Effector memory CD4-positive, alpha-beta T cell (primary cell): ENCODE results near the gene PDRG1.
A peak's percentile ranks its signal among the peaks of the same experiment; 100 is the strongest.

Experiments used
- DNase-seq, 3 donors: peaks; one replicate each; pipeline ENCODE4 v3.0.0-alpha.2; 2020
- H3K27ac ChIP-seq: 2 replicates; pipeline ENCODE4 v1.7.0; 2013; ENCODE audit warnings: mild to moderate bottlenecking, low read length, moderate library complexity; ENCODE audit not compliant: insufficient read depth, poor library complexity, severe bottlenecking
- H3K27me3 ChIP-seq: replicated peaks from 2 replicates; pipeline ENCODE4 v1.7.0; 2013; ENCODE audit warnings: mild to moderate bottlenecking, low read length; ENCODE audit not compliant: insufficient read depth, control insufficient read depth, poor library complexity, severe bottlenecking
- H3K36me3 ChIP-seq: 2 replicates; pipeline ENCODE4 v1.7.0; 2013; ENCODE audit warnings: mild to moderate bottlenecking, low read length, moderate library complexity; ENCODE audit not compliant: control insufficient read depth, insufficient read depth
- H3K4me1 ChIP-seq: 2 replicates; pipeline ENCODE4 v1.7.0; 2013; ENCODE audit warnings: low read length, mild to moderate bottlenecking; ENCODE audit not compliant: control insufficient read depth, insufficient read depth, poor library complexity, severe bottlenecking
- H3K4me3 ChIP-seq: 2 replicates; pipeline ENCODE4 v1.7.0; 2013; ENCODE audit warnings: low read length, low read depth, mild to moderate bottlenecking; ENCODE audit not compliant: insufficient read depth, poor library complexity, severe bottlenecking
- H3K9me3 ChIP-seq: 2 replicates; pipeline ENCODE4 v1.7.0; 2013; ENCODE audit warnings: mild to moderate bottlenecking, low read length, moderate library complexity; ENCODE audit not compliant: control insufficient read depth

The PDRG1 gene

DNA sequence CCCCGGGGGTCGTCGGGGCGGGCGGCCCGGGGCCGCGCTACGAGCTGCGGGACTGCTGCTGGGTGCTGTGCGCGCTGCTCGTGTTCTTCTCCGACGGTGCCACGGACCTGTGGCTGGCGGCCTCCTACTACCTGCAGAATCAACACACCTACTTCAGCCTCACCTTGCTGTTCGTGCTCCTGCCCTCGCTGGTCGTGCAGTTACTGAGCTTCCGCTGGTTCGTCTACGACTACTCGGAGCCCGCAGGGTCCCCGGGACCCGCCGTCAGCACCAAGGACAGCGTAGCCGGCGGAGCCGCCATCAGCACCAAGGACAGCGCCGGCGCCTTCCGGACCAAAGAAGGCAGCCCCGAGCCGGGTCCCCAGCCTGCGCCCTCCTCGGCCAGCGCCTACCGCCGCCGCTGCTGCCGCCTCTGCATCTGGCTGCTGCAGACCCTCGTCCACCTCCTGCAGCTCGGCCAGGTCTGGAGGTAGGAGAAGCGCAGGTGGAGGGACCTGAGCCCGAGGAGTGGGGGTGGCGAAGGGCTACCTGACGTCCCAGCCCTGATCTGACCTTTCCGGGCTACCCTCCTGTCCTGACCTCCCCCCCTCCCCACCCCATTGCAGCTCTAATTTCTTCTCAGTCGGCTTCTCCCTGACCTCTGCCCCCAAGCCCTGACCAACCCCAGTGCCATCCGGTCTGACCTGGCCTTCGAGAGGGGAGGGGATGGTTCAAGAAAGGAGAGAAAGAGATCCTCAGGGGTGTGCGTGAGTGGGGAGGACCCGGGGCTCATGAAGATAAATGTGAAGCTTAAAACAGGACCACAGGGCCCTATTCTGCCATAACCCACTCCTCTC is 16.7 kb upstream of the PDRG1 start:
- peaks cover 12% of the 10 kb centered on the region for H3K27me3 ChIP-seq
- peak; percentile 57 to 69 (median 63) for DNase-seq
- no peaks in the 10 kb centered on the region for H3K36me3 ChIP-seq
- no peaks in the 10 kb centered on the region for H3K9me3 ChIP-seq
- H3K4me1 ChIP-seq, result peaks cover 3% of the 10 kb centered on the region
- H3K4me3 ChIP-seq, result no peak overlapping the region
- no peak overlapping the region for H3K27ac ChIP-seq

DNA sequence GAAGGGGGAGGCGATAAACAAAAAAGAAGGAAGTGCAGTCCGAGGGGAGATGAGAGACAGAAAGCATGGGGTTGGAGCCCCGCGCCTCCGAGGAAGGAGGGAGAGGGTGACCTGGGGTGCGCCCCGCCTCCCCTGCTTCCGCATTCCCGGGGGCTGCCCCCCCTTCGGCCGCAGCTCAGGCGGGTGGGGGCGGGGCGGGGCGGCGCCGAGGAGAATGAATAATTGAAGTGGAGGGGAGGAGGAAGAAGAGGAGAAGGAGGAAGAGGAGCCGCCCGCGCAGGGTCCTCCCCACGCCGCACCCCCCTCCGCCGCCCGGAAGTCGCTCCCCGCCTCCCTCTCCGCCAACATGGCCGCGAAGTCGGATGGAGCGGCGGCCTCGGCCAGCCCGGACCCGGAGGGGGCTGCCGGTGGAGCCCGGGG is 16.0 kb upstream of the PDRG1 start, which contains the start of gene XKR7:
Gene XKR7 (plus strand): TSS at position 322 of the 420 bp plus-strand sequence. CDS start 25 bp downstream, at position 347.
- no peak for DNase-seq
- no peaks in the 10 kb centered on the region for H3K9me3 ChIP-seq
- H3K36me3 ChIP-seq, result no peaks in the 10 kb centered on the region
- H3K4me3 ChIP-seq, result no peak within 1 kb of the TSS
- peaks cover 3% of the 10 kb centered on the region for H3K4me1 ChIP-seq
- H3K27ac ChIP-seq, result no peak within 1 kb of the TSS
- peaks cover 12% of the 10 kb centered on the region for H3K27me3 ChIP-seq

DNA sequence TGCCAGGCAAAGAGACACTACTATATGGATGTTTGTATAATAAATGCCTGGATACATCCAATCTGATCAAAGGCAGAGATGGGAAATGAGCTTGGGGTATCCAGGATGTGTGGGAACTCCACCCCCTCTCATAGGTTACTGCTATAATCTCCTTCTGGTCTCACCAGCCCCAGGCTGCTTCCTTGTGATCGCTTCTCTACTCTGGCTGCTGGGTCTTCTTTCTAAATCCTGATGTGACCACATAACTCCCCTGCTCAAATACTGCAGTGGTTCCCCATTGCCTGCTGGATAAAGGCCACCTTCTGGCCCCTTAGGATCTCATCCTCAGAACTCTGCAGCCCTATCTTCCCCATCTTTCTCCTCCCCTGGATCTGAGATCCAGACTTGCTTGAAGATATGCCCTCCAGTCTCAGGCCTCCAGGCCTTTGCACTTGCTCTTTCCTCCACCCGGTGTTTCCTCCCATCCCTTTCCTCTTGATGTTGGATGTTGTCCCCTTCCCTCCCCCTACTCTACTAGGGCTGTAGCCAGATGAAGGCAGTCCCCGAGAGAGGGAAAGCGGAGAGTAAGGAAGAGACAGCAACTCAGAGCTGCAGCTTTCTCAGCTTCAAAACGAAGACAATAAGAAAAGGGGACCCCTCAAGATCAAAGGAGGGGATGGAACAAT is 15.3 kb upstream of the PDRG1 start:
- H3K4me3 ChIP-seq, result no peak overlapping the region
- no peaks in the 10 kb centered on the region for H3K36me3 ChIP-seq
- H3K9me3 ChIP-seq, result no peaks in the 10 kb centered on the region
- DNase-seq, result no peak
- peaks cover 3% of the 10 kb centered on the region for H3K4me1 ChIP-seq
- no peak overlapping the region for H3K27ac ChIP-seq
- H3K27me3 ChIP-seq, result peaks cover 12% of the 10 kb centered on the region

DNA sequence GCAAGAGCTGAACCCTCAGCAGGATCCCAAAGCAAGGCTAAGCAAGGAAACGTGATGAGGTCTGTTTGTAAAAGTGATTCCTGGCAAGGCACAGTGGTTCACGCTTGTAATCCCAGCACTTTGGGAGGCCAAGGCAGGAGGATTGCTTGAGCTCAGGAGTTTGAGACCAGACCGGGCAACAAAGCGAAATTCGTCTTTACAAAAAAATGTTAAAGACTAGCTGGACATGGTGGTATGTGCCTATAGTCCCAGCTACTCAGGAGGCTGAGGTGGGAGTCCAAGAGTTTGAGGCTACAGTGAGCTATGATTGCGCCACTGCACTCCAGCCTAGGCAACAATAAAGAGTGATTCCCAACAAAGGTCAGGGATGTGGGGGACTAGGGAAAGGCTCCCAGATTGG is 12.0 kb upstream of the PDRG1 start:
- Histone ChIP-seq H3K4me1 (peaks cover 3% of the 10 kb centered on the region), H3K27me3 (peaks cover 12% of the 10 kb centered on the region), H3K9me3 (no peaks in the 10 kb centered on the region), H3K36me3 (no peaks in the 10 kb centered on the region), H3K4me3 (no peak overlapping the region), H3K27ac (no peak overlapping the region)
- no peak for DNase-seq

DNA sequence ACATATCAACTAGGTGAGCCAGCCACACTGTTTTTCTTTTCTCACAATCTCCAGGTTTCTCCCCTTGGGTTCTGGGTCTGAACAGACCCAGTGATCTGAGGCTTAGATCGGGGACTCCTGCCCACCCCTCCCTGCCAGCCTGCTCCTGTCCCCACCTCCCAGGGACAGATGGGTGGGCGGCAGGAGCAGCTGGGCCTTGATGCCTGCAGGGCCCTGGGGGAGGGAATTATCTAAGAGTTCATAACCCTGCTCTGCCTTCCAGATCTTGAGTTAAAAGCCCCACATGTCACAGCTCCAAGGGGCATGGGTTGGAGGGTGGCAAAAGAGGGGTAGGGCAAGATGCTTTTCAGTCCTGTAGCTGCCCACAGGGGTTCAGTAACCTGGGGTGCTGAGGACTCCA is 10.9 kb upstream of the PDRG1 start:
- Histone ChIP-seq H3K9me3 (no peaks in the 10 kb centered on the region), H3K27me3 (peaks cover 10% of the 10 kb centered on the region), H3K4me1 (no peaks in the 10 kb centered on the region), H3K36me3 (no peaks in the 10 kb centered on the region), H3K27ac (no peak overlapping the region), H3K4me3 (no peak overlapping the region)
- no peak for DNase-seq

DNA sequence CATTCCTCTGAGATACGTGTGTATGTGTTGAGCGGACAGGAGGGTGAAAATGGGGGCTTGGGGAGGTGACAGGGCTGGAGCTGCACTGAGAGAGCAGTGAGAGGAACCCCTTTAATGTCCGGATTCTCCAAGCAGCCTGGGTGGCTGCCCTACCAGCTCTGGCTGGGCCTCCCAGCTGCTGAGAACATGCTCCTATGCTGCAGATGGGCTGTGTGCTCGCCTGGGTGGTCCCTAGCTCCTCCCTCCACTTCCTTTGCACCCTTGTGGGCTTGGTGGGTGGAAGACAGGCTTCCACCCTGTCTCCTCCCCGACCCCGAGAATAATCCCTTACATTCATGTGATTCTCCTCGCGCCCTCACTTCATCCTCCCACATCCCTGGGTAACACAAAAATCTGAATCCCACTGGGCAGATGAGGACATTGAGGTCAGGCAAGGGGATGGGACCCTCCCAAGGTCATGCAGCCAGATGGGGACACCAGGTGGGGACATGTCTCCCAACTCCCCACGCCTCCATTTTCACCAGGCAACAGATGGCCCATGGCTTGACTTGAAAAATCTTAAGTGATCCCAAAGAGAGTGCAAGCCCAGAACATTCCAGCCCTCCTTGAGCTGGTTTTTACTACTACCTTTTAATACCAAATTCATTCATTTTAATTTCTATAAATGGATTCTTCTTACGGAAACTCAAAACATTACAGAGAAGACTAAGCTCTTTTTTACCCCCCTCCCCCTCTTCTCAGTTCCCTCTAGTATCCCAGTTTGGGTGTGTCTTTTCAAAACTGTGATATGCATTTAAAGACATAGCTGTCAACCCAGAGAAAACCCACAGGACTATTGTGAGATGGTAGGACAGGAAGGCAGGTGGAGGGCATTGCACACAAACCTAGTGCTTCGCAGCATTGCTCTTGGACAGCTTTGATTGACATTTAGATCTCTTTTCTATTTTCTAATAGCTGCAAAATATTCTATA is 5.0 kb upstream of the PDRG1 start:
- Histone ChIP-seq H3K4me1 (no peaks in the 10 kb centered on the region), H3K27me3 (no peaks in the 10 kb centered on the region), H3K9me3 (no peaks in the 10 kb centered on the region), H3K27ac (no peak overlapping the region), H3K4me3 (no peak overlapping the region), H3K36me3 (no peaks in the 10 kb centered on the region)
- no peak for DNase-seq

DNA sequence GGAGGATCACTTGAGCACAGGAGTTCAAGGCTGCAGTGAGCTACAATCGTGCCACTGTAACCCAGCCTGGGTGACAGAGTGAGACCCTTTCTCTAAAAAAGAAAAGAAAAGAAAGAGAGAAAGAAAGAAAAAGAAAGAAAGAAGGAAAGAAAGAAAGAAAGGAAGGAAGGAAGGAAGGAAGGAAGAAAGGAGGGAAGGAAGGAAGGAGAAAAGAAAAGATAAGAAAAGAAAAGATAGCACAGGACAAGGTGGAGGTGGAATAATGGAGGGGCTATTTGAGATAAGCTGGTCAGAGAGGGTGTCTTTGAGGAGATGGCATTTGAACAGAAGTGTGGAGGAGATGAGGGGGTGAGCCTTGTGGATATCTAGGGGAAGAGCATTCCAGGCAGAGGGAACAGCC is 2.7 kb upstream of the PDRG1 start:
- peaks cover 12% of the 10 kb centered on the region for H3K4me1 ChIP-seq
- H3K36me3 ChIP-seq, result no peaks in the 10 kb centered on the region
- no peak overlapping the region for H3K27ac ChIP-seq
- no peak for DNase-seq
- no peaks in the 10 kb centered on the region for H3K9me3 ChIP-seq
- no peaks in the 10 kb centered on the region for H3K27me3 ChIP-seq
- H3K4me3 ChIP-seq, result no peak overlapping the region

DNA sequence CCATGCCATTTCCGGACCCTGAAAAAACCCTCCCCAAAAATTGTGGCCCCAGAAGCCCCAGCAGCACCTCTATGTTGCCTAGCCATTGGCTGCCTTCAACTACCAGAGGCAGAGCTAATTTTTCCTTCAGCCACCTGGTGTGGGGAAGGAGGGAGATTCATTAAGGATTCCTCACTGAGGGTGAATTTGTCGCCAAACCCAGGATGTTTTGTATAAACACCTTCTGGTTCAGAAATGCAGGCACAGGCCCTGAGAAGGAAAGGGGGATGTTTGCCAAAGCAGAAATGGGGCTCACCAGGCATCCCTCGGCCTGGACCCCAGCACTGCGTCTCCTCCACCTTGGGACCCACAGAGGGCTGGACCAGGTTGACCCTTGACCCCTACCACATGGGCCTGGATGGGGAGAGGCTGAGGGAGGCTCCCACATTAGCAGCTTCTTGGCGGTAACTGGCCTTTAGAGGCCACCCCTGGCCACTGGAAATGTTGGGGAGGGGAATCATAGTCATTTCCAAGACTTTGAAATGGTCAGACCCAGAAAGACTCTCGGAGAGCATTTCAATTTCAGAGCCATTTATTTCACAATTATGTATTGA is 1.8 kb upstream of the PDRG1 start:
- no peaks in the 10 kb centered on the region for H3K27me3 ChIP-seq
- DNase-seq, result no peak
- peaks cover 12% of the 10 kb centered on the region for H3K4me1 ChIP-seq
- H3K9me3 ChIP-seq, result no peaks in the 10 kb centered on the region
- H3K27ac ChIP-seq, result no peak overlapping the region
- H3K4me3 ChIP-seq, result no peak overlapping the region
- H3K36me3 ChIP-seq, result peaks cover 5% of the 10 kb centered on the region

DNA sequence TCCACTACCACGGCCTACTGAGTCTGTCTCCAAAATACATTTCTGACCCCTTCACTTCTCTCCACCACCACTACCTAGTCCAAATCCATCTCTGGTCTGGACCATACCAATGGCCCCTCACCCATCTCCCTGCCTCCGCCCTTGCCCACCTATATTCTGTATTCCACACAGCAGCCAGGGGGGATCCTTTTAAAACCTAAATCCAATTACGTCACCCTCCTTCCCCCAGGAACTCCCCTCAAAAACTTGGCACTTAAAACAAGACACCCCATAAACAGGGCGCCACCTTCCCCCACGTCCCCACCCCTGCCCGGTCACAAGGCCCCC is 680 bp downstream of the PDRG1 start:
- H3K4me3 ChIP-seq, result peak overlapping the region; percentile 89
- peaks cover 12% of the 10 kb centered on the region for H3K4me1 ChIP-seq
- peaks cover 3% of the 10 kb centered on the region for H3K9me3 ChIP-seq
- H3K36me3 ChIP-seq, result peaks cover 29% of the 10 kb centered on the region
- H3K27ac ChIP-seq, result peak overlapping the region; percentile 74
- DNase-seq, result no peak
- H3K27me3 ChIP-seq, result no peaks in the 10 kb centered on the region
